HG03045 (cell line): ENCODE measurements around the gene GSTM2.
"Not testable (repeated sequence)": the region's sequence is repeated elsewhere in the genome, so short reads cannot be mapped to it uniquely, and the experiment has no call there.

ENCODE experiments used
- ATAC-seq: cut with Tn5 transposase; IDR thresholded peaks from one replicate; pipeline ENCODE4 v1.9.1; 2021; ENCODE audit warnings: mild to moderate bottlenecking, moderate library complexity; ENCODE audit not compliant: unreplicated experiment

The GSTM2 gene

DNA sequence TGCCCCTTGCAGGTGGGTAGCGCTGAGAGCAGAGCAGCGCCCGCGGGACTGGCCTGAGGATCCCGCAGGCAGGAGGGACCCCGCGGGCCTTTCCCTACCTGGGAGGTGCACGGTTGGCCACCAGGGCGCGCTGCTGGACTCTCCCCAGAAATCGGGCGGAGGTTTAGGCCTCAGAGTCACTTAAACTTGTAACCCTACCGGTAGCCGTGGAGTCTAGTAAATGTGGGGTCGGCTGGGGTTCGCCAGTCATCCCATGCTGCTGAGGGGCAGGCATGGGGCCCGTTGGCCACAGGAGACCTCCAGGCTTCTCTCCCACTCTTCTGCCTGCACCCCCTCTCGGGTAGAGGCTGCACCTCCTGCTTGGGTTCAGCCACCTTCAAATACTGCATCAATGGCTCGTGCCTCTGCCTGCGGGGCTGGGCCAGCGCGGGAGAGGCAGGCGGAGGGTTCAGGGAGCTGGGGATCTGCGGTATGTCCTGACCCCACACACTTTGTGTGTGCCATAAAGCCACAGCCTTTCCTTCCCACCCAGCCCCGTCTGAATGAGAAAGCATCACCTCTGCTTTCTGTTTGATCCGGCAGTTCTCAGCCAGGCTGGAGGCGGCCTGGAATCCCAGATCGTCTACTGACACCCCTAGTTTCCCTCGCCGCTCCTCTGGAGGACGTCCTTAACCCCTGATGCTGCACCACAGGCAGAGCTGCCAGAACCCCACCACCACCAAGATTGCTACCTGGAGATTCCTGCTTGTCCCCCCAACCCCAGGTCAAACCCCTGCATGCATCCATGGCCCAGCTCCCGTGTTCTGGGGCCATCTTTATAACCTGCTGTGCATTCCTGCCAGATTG is 24.2 kb upstream of the GSTM2 start:
- ATAC-seq = peak; percentile 83

DNA sequence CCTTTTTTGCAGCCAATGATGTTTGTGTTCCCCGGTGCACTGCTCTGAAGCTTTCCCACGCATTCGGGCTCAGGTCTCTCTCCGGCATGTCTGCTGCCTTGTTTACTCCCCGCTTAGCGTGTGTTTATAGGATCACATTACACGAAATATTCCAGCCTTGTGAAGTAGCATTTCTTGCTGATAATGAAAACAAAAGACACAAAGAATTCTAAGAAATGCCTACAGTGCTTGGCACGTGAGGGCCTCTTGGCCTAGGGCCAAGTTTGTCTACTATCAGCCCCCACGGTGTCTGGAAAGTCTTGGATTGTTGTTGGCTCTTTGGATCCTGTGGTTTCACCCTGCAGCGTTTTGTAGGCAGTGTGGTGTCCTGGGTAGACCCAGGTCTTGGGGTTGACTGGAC is 23.2 kb upstream of the GSTM2 start:
- no peak for ATAC-seq

- ATAC-seq = no peak
These were observed 18.4 kb upstream of the GSTM2 start for GRCh38 chr1:109649491-109649914.

DNA sequence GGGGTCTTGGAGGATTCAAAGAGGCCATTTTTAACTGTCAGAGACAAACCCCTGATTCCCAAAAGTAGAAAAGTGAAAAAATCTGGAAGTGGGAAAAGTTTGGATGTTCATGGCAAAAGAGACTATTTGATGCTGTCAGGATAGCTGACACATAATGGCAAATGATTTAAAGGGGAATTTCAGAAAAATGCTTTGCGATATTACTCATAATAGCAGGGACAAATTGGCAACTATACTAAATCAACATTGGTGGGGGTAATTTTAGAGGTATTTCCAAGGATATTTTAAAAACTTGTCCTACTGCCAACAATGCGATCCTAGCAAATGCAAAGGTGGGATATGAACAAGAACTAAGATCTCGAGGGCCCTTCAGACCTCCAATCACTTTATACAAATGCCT is 17.2 kb upstream of the GSTM2 start:
- no peak for ATAC-seq

GRCh38 chr1:109652402-109652801 is 15.5 kb upstream of the GSTM2 start:
- ATAC-seq = no peak

DNA sequence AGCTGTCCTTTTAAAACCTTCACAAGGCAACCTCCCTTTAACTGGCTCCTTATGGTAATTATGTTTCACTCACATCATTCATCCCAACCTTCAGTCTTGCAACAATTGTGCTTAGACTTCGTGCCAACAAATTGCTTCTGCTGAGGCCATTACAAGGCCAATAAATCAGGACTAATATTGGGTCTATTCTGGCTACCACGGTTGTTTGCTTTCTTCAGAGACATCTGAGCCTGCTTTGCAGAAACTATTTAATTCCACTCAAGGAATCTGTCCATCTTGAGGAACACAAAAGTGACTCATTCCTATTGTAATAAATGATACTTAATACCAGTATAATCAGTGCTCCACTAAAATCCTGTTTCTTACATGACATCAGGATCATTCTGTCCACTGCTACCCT is 14.6 kb upstream of the GSTM2 start:
- ATAC-seq = no peak

DNA sequence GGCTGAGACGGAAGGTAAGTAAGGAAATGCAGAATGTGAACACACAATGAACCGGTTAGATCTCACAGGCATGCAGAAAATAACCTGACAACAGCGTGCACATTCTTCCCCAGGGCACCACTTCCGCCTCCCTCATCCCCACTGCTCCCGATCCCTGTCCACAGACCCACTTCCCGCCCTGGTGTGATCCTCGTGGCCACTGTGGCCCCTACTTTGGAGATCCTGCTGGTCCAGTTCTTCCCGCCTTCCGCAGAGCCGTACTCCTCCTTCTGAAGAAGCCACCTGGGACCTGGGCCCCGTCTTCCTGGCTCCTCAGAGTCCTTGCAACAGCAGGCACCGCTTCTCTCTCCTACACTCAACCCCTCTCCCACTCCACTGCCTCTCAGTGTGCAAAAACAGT is 13.3 kb upstream of the GSTM2 start:
- no peak for ATAC-seq

GRCh38 chr1:109655615-109656519 is 12.0 kb upstream of the GSTM2 start, which contains the start of gene GSTM4:
TSS of gene GSTM4 (plus strand) at chr1:109656099. CDS start at chr1:109656390, 291 bp downstream.
- ATAC-seq = peak; percentile 92

DNA sequence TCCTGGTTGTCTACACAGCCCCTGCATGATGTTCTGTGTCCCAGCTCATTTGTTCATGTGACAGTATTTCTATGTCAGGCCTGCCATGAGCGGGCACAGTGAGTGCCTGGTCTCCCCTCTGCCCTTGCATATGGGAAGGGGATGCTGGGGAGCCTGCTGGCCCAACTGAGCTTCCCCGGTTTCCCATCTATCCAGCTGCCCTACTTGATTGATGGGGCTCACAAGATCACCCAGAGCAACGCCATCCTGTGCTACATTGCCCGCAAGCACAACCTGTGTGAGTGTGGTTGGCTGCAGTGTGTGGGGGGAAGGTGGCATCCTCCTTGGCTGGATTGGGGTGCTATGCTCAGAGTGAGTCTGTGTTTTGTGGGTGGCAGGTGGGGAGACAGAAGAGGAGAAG is 10.5 kb upstream of the GSTM2 start:
- no peak for ATAC-seq

- ATAC-seq = no peak
These were observed 9.9 kb upstream of the GSTM2 start for GRCh38 chr1:109657970-109658369.

- no peak for ATAC-seq
These were observed 9.3 kb upstream of the GSTM2 start for GRCh38 chr1:109658533-109659042.

- no peak for ATAC-seq
These were observed 8.7 kb upstream of the GSTM2 start for GRCh38 chr1:109659145-109659544.

DNA sequence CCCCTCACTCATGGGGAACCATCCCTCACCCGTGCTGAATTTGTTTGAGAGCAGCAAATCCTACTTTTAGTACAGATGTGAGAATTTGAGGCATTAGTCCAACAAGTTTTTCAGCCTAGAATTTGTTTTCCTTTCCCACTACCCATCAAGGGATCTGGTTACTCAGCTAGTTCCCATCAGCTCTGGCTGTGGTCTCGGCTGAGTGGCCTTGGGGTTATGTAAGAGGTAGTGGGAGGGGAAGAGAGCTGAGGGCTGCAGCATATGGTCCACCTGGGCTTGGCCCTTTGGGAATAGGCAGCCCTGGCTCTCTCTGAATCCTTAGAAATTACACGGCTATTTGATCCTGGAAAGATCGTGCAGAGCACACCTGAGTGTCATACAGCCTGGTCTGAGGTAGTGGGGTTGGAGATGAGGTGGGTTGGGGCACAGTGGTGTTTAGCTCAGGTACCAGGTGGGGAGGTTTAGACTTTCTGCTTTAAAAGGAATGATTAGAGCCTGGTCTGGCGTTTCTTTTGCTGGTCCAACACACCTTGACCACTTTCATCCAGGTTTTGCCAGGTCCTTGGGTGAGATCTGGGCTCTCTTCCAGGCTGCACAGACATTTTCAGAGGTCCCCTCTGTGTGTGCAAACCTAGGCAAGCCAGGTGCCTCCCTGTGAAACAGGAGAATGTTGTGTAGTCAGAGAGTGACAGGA is 7.7 kb upstream of the GSTM2 start:
- no peak for ATAC-seq

- not testable (repeated sequence) for ATAC-seq
These were observed 7.2 kb upstream of the GSTM2 start for GRCh38 chr1:109660691-109661026.

DNA sequence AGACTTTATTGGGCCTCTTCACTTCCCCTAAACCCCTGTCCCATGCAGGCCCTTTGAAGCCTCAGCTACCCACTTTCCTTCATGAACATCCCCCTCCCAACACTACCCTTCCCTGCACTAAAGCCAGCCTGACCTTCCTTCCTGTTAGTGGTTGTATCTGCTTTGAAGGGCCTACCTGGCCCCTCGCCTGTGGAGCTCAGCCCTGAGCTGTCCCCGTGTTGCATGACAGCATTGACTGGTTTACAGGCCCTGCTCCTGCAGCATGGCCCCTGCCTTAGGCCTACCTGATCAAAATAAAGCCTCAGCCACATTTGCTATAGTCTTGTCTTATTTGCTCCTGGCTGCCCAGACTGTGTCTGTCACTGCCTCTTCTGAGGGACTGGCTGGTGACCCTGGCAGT is 6.5 kb upstream of the GSTM2 start:
- no peak for ATAC-seq

DNA sequence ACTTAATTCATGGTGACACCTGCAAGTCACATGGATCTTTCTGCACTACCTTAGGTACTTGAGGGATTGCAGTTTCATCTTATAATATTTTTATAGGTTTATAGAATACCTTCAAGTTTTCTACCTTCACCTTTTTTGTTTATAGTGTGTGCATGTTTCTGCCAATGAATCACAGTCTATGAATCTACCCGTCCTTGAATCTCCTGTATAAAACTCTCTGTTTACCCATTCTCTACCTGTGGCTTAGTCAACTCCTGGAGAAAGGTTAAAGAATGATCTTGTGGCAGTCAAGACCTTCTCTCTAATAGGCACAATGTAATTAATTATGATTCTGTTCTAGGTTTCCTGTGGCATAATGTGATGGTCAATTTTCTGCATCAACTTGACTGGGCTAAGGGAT is 3.2 kb upstream of the GSTM2 start:
- no peak for ATAC-seq

DNA sequence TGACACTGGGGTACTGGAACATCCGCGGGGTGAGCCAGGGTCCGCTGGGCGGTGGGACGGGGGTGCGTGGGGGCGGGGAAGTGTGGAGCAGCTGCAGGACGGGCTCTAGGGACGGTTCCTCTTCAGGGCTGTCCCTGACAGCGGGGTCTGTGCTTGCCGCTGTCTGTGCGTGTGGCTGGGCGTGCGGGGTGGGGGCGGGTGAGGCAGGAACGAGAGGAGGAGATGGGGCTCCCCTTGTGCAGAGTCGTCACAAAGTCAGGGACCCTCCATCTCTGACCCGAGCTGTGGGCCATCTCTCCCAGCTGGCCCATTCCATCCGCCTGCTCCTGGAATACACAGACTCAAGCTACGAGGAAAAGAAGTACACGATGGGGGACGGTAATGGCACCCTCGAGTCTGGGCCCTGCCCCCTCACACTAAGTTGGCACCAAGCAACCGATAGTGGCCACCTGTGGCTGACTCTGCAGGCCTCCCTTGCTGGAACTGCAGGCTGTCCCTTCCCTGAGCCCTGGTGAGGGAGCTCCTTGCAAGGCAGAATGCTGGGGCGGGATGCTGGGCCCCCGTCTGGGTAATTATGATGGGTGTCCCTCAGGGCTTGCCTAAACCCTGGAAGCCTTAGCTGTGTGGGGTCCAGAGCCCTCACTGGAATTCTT is 392 bp downstream of the GSTM2 start:
- ATAC-seq = no peak

GRCh38 chr1:109669246-109669948 is 1.5 kb downstream of the GSTM2 start:
- no peak for ATAC-seq

DNA sequence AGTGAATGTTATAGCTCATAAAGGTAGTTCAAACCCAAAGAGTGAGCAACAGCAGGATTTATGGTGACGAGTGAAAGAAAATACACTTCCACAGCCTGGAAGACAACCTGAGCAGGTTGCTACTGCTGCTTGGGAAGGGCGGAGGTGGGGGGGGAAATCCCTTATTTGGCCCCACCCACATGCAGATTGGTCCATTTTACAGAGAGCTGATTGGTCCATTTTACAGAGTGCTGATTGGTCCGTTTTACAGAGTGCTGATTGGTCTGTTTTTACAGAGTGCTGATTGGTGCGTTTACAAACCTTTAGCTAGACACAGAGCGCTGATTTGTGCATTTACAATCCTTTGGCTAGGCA is 2.1 kb downstream of the GSTM2 start:
- not testable (repeated sequence) for ATAC-seq

DNA sequence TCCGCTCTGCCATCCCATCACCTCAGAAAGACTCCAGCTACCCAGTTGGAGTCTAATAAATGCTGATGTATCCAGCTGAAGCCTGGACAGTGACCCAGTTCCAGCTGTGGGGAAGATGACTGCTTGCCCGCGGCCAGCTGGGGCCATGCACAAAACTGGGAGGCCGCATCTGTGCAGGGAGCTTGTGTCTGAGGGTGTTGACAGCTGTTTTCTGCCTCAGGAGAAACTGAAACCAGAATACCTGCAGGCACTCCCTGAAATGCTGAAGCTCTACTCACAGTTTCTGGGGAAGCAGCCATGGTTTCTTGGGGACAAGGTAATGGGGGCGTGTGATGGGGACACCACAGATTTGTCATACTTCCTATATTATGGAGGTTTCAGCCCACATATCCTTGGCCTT is 3.2 kb downstream of the GSTM2 start:
- ATAC-seq = no peak
